Esophagus squamous epithelium (tissue), 5 donors: ENCODE results near the gene FAM78A. TPM values are rescaled to one million over a fixed set of nuclear protein-coding genes. Genes with fewer than 3 reads are reported as not detected.
"Not testable (repeated sequence)": the region's sequence is repeated elsewhere in the genome, so short reads cannot be mapped to it uniquely, and the experiment has no call there.

Experiments
- DNase-seq: peaks from one replicate; lab custom pipeline; 2025; lab: John Stamatoyannopoulos, UW
- H3K27ac ChIP-seq, 4 donors: fragments of 200-600 bp; sonication (generic); one replicate each; pipeline ENCODE4 v1.5.1; 2016 to 2019; ENCODE audit warnings: mild to moderate bottlenecking in 1 of 4
- H3K27me3 ChIP-seq, 4 donors: fragments of 200-600 bp; sonication (generic); 1 replicate in 3 of 4; 2 replicates in 1 of 4; pipeline versions ENCODE4 v1.5.1 to v1.6.0; 2017 to 2021; ENCODE audit warnings: antibody characterized with exemption in 1 of 4
- H3K36me3 ChIP-seq, 3 donors: fragments of 200-600 bp; sonication (generic); one replicate each; pipeline ENCODE4 v1.5.1; 2016 to 2019
- H3K4me1 ChIP-seq, 3 donors: fragments of 200-600 bp; sonication (generic); one replicate each; pipeline ENCODE4 v1.5.1; 2017 to 2019
- H3K4me3 ChIP-seq, 4 donors: fragments of 200-600 bp; sonication (generic); 1 replicate in 3 of 4; 2 replicates in 1 of 4; pipeline ENCODE4 v1.5.1; 2016 to 2019; ENCODE audit warnings: mild to moderate bottlenecking in 2 of 4, moderate library complexity in 1 of 4
- H3K9me3 ChIP-seq, 3 donors: fragments of 200-600 bp; sonication (generic); one replicate each; pipeline ENCODE4 v1.5.1; 2016 to 2019
- CTCF ChIP-seq, 6 experiments: fragments of 450-650 bp in 4 of 6; fragments of 200-600 bp in 2 of 6; sonication (generic) in 2 of 6; IDR thresholded peaks; one replicate each; pipeline ENCODE4 v1.5.1; 2016 to 2019; ENCODE audit warnings: antibody characterized with exemption in 6 of 6, mild to moderate bottlenecking in 4 of 6, moderate library complexity in 4 of 6
- POLR2A ChIP-seq, 4 donors: fragments of 450-650 bp; IDR thresholded peaks; one replicate each; pipeline ENCODE4 v1.6.1; 2017; ENCODE audit warnings: antibody characterized with exemption in 4 of 4, mild to moderate bottlenecking in 4 of 4, moderate library complexity in 3 of 4
- WGBS, 2 donors: methylation state at CpG; one replicate each; pipeline ENCODE4 v1.1.5; 2018; 5-methylcytosine and 5-hydroxymethylcytosine counted together
- intact Hi-C: fragments of 100-400 bp; cut with DNase I; formaldehyde crosslinking; loops from one replicate; pipeline ENCODE4 v1.15.0; 2022
- total RNA-seq, 4 donors: library from RNA; depleted of rRNA; stranded (reverse); fragments of >200 nt; gene quantifications; one replicate each; pipeline ENCODE4 v1.1.0, GENCODE V29; 2016
- donor health status: DM: yes; HTN: yes; CAD: no.

The FAM78A gene
- total RNA-seq, 4 donors from 2014 or later = 0.61 to 2.9 (median 2.0) TPM

GRCh38 chr9:131246618-131247017 is 29.7 kb downstream of the FAM78A start:
- H3K4me3 ChIP-seq = no peak overlapping the region

GRCh38 chr9:131244331-131244730 is 32.0 kb downstream of the FAM78A start:
- H3K4me3 ChIP-seq, H3K36me3 ChIP-seq, H3K27ac ChIP-seq, H3K27me3 ChIP-seq, H3K4me1 ChIP-seq, intact Hi-C loops, H3K9me3 ChIP-seq, DNase-seq: not testable (repeated sequence)
- 67 to 87% methylated on average over 5 of the region's 5 CpGs for WGBS, 2 donors

More at GRCh38 chr9:131246618-131247017, 29.7 kb downstream of the FAM78A start:
- no peaks in the 10 kb centered on the region for H3K4me1 ChIP-seq
- H3K27ac ChIP-seq = no peak overlapping the region
- no peaks in the 10 kb centered on the region for H3K36me3 ChIP-seq
- 80 to 86% methylated on average over 4 of the region's 4 CpGs for WGBS, 2 donors
- TF ChIP-seq POLR2A (IDR thresholded peaks at IDR 0.05) (no peak), CTCF (IDR thresholded peaks at IDR 0.05) (no peak)
- no peaks in the 10 kb centered on the region for H3K9me3 ChIP-seq
- DNase-seq = no peak
- intact Hi-C loops = no loop called here
- H3K27me3 ChIP-seq = no peaks in the 10 kb centered on the region

GRCh38 chr9:131240047-131240921 is 36.0 kb downstream of the FAM78A start:
- H3K27ac ChIP-seq = no peak overlapping the region
- H3K27me3 ChIP-seq = peaks cover 0 to 4% (median 0%) of the 10 kb centered on the region in 4 donors
- H3K9me3 ChIP-seq = no peaks in the 10 kb centered on the region
- H3K36me3 ChIP-seq = peaks cover 0 to 9% (median 0%) of the 10 kb centered on the region in 3 donors
- intact Hi-C loops = no loop called here
- no peak overlapping the region for H3K4me3 ChIP-seq
- H3K4me1 ChIP-seq = peaks cover 12 to 25% (median 12%) of the 10 kb centered on the region in 3 donors
- 75 to 83% methylated on average over 19 to 22 of the region's 22 CpGs for WGBS, 2 donors
- TF ChIP-seq CTCF (IDR thresholded peaks at IDR 0.05) (no peak), POLR2A (IDR thresholded peaks at IDR 0.05) (no peak)
- no peak for DNase-seq

- DNase-seq = no peak
- no peak overlapping the region for H3K4me3 ChIP-seq
- H3K27me3 ChIP-seq = peaks cover 0 to 4% (median 0%) of the 10 kb centered on the region in 4 donors
- H3K27ac ChIP-seq = no peak overlapping the region
- H3K9me3 ChIP-seq = no peaks in the 10 kb centered on the region
- peaks cover 0 to 18% (median 0%) of the 10 kb centered on the region in 3 donors for H3K36me3 ChIP-seq
- intact Hi-C loops = no loop called here
- 82 to 83% methylated on average over 11 to 15 of the region's 23 CpGs for WGBS, 2 donors
- no peak for TF ChIP-seq POLR2A (IDR thresholded peaks at IDR 0.05)
- no peak for TF ChIP-seq CTCF (IDR thresholded peaks at IDR 0.05)
- H3K4me1 ChIP-seq = peaks cover 12 to 25% (median 12%) of the 10 kb centered on the region in 3 donors
Observed at GRCh38 chr9:131239161-131239975, 36.9 kb downstream of the FAM78A start.

- peaks cover 0 to 26% (median 6%) of the 10 kb centered on the region in 3 donors for H3K36me3 ChIP-seq
- intact Hi-C loops = no loop called here
- H3K4me3 ChIP-seq = peak overlapping the region in 3 of 4 donors; percentile 2 to 43 (median 10)
- peaks cover 12 to 25% (median 12%) of the 10 kb centered on the region in 3 donors for H3K4me1 ChIP-seq
- DNase-seq = no peak
- no peaks in the 10 kb centered on the region for H3K9me3 ChIP-seq
- WGBS, 2 donors = 1 to 80% methylated on average over 3 to 7 of the region's 23 CpGs
- no peak for TF ChIP-seq CTCF (IDR thresholded peaks at IDR 0.05)
- peaks cover 0 to 4% (median 0%) of the 10 kb centered on the region in 4 donors for H3K27me3 ChIP-seq
- H3K27ac ChIP-seq = peak overlapping the region; percentile 27 to 79 (median 54)
Observed at GRCh38 chr9:131238402-131239021, 37.8 kb downstream of the FAM78A start.
